C4-2B (cell line): ENCODE data around the gene MAP4K5.

Experiments used
- CTCF ChIP-seq: fragments of 450-650 bp; conservative IDR thresholded peaks from 2 replicates; pipeline ENCODE4 v1.5.1; 2017; ENCODE audit warnings: mild to moderate bottlenecking
- ZFX ChIP-seq: fragments of 450-650 bp; IDR thresholded peaks from 2 replicates; pipeline ENCODE4 v1.6.1; 2017

GRCh38 chr14:50559990-50560930 lies 27.9 kb upstream of the MAP4K5 start, which contains the start of gene ATL1:
- TF ChIP-seq CTCF (no peak), ZFX (no peak)
